IPS-15b (cell line): ENCODE measurements around the gene DNAJC7.

ENCODE experiments used
- H3K27me3 ChIP-seq: one replicate; pipeline ENCODE4 v1.6.1; 2013; ENCODE audit warnings: low read length; ENCODE audit not compliant: control insufficient read depth, insufficient read depth
- H3K36me3 ChIP-seq: one replicate; pipeline ENCODE4 v1.6.1; 2013; ENCODE audit warnings: low read length; ENCODE audit not compliant: control insufficient read depth, insufficient read depth
- H3K4me1 ChIP-seq: one replicate; pipeline ENCODE4 v1.6.1; 2013; ENCODE audit warnings: mild to moderate bottlenecking, low read length; ENCODE audit not compliant: control insufficient read depth, insufficient read depth
- H3K4me3 ChIP-seq: one replicate; pipeline ENCODE4 v1.5.1; 2013; ENCODE audit warnings: low read depth, low read length
- H3K9ac ChIP-seq: one replicate; pipeline ENCODE4 v1.6.1; 2013; ENCODE audit warnings: low read depth, mild to moderate bottlenecking, low read length
- H3K9me3 ChIP-seq: one replicate; pipeline ENCODE4 v1.6.1; 2013; ENCODE audit warnings: mild to moderate bottlenecking, low read length; ENCODE audit not compliant: control insufficient read depth, insufficient read depth

DNAJC7 gene

GRCh38 chr17:41957031-41957868 is 60.0 kb downstream of the DNAJC7 start:
- peaks cover 17% of the 10 kb centered on the region for H3K4me1 ChIP-seq
- no peaks in the 10 kb centered on the region for H3K9me3 ChIP-seq
- no peak overlapping the region for H3K4me3 ChIP-seq
- no peaks in the 10 kb centered on the region for H3K36me3 ChIP-seq
- no peak overlapping the region for H3K9ac ChIP-seq
- H3K27me3 ChIP-seq = no peaks in the 10 kb centered on the region

- Histone ChIP-seq H3K4me1 (peaks cover 17% of the 10 kb centered on the region), H3K4me3 (no peak overlapping the region), H3K9ac (no peak overlapping the region), H3K36me3 (no peaks in the 10 kb centered on the region), H3K27me3 (no peaks in the 10 kb centered on the region), H3K9me3 (no peaks in the 10 kb centered on the region)
Measured at GRCh38 chr17:41956522-41956921, 60.7 kb downstream of the DNAJC7 start.

- no peaks in the 10 kb centered on the region for H3K36me3 ChIP-seq
- H3K27me3 ChIP-seq = no peaks in the 10 kb centered on the region
- no peak overlapping the region for H3K9ac ChIP-seq
- H3K9me3 ChIP-seq = no peaks in the 10 kb centered on the region
- no peaks in the 10 kb centered on the region for H3K4me1 ChIP-seq
- no peak overlapping the region for H3K4me3 ChIP-seq
Measured at GRCh38 chr17:41948762-41949460, 68.3 kb downstream of the DNAJC7 start.

GRCh38 chr17:41944943-41945342 is 72.3 kb downstream of the DNAJC7 start:
- Histone ChIP-seq H3K4me3 (no peak overlapping the region), H3K4me1 (no peaks in the 10 kb centered on the region), H3K27me3 (no peaks in the 10 kb centered on the region), H3K36me3 (no peaks in the 10 kb centered on the region), H3K9me3 (no peaks in the 10 kb centered on the region), H3K9ac (no peak overlapping the region)

DNA sequence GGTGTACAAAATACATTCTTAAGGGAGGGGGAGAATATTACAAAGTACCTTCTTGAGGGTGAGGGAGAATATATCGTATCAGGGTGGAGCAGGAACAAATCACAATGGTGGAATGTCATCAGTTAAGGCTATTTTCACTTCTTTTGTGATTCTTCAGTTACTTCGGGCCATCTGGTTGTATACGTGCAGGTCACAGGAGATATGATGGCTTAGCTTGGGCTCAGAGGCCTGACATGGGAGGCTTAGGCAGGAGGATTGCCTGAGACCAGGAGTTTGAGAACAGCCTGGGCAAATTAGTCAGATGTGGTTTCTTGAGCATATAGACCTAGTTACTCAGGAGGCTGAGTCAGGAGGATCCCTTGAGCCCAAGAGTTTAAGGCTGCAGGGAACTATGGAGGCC is 73.7 kb downstream of the DNAJC7 start:
- H3K9ac ChIP-seq = no peak overlapping the region
- no peaks in the 10 kb centered on the region for H3K9me3 ChIP-seq
- no peaks in the 10 kb centered on the region for H3K36me3 ChIP-seq
- no peak overlapping the region for H3K4me3 ChIP-seq
- no peaks in the 10 kb centered on the region for H3K4me1 ChIP-seq
- H3K27me3 ChIP-seq = no peaks in the 10 kb centered on the region

DNA sequence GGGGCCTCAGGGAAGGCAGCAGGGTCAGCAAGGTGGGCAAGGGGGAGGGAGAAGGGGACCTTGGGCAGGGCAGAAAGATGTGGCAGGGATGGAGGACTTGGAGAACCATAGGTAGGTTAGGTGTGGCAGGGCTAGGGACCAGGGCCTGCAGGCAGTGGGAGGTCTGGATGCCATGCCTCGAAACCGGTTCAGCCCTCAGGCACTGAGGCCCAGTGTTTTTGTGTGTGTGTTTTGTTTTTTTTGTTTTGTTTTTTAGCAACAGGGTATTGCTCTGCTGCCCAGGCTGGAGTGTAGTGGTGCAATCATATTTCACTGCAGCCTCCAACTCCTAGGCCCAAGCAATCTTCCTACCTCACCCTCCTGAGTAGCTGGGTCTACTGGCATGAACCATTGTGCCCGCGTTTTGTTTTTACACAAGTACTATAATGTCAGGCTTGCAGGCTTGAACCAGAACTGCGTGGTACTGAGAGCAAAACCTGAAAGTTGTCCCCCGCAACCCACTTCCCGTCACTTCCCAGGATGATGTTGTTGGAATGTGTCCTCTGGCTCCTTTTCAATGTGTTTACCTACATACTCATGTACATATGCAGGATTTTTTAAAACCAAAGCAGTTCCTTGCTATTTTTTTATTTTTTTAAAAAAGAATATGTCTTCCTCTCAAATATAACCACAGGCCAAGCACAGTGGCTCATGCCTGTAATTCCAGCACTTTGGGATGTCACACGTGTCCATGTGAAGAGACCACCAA is 74.4 kb downstream of the DNAJC7 start:
- no peaks in the 10 kb centered on the region for H3K36me3 ChIP-seq
- H3K9ac ChIP-seq = no peak overlapping the region
- H3K9me3 ChIP-seq = no peaks in the 10 kb centered on the region
- no peaks in the 10 kb centered on the region for H3K27me3 ChIP-seq
- no peak overlapping the region for H3K4me3 ChIP-seq
- H3K4me1 ChIP-seq = no peaks in the 10 kb centered on the region

DNA sequence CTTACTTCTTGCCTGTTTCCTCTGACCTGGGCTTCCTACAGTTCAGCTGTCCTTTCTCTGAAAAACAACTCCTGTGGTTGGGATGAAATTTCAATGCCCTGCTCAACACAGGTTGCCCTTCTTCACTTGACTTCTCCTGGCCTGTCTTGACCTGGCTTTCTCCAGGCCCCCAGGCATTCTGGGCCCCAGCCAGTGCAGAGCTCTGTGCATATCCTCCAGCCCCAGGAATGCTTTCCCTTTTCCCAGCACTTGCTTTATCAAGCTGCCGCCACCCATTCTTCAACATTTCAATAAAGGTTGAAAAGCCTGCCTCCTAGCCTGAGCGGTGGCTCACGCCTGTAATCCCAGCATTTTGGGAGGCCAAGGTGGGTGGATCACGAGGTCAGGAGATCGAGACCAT is 76.1 kb downstream of the DNAJC7 start:
- Histone ChIP-seq H3K4me1 (no peaks in the 10 kb centered on the region), H3K4me3 (no peak overlapping the region), H3K9ac (no peak overlapping the region), H3K36me3 (no peaks in the 10 kb centered on the region), H3K9me3 (no peaks in the 10 kb centered on the region), H3K27me3 (no peaks in the 10 kb centered on the region)

DNA sequence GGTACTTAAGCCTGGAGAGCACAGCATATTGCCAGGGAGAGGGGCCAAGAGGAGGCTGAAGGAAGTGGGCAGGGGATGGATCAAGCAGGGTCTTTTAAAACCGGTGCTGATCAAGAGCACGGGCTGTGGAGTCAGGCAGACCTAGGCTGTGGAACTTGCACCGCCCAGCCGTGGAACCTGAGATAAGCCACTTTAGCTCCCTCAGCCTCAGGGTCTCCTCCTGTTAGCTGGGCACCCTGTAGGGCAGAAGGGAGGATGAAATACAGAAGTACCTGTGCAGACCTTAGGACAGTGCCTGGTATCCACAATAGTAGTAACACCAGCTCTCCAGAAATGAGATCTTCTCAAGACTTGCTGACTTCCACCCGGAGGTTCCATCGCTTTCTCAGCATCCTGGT is 77.5 kb downstream of the DNAJC7 start:
- H3K36me3 ChIP-seq = no peaks in the 10 kb centered on the region
- no peak overlapping the region for H3K9ac ChIP-seq
- no peaks in the 10 kb centered on the region for H3K27me3 ChIP-seq
- no peaks in the 10 kb centered on the region for H3K4me1 ChIP-seq
- no peaks in the 10 kb centered on the region for H3K9me3 ChIP-seq
- no peak overlapping the region for H3K4me3 ChIP-seq

GRCh38 chr17:41939044-41939692 is 78.1 kb downstream of the DNAJC7 start:
- H3K9me3 ChIP-seq = no peaks in the 10 kb centered on the region
- H3K36me3 ChIP-seq = no peaks in the 10 kb centered on the region
- no peaks in the 10 kb centered on the region for H3K4me1 ChIP-seq
- H3K9ac ChIP-seq = no peak overlapping the region
- no peak overlapping the region for H3K4me3 ChIP-seq
- no peaks in the 10 kb centered on the region for H3K27me3 ChIP-seq

- Histone ChIP-seq H3K9ac (no peak overlapping the region), H3K4me3 (no peak overlapping the region), H3K27me3 (no peaks in the 10 kb centered on the region)
Measured at GRCh38 chr17:41937970-41938954, 79.0 kb downstream of the DNAJC7 start.

More at GRCh38 chr17:41937970-41938954, 79.0 kb downstream of the DNAJC7 start:
- Histone ChIP-seq H3K9me3 (no peaks in the 10 kb centered on the region), H3K4me1 (no peaks in the 10 kb centered on the region), H3K36me3 (no peaks in the 10 kb centered on the region)
